CD4-positive, alpha-beta T cell treated with Interleukin-1 beta for 1 hour (primary cell): ENCODE data around the gene LMTK3.
"Not testable (repeated sequence)": the region's sequence is repeated elsewhere in the genome, so short reads cannot be mapped to it uniquely, and the experiment has no call there.

Experiments
- DNase-seq, 2 donors: peaks; one replicate each; pipeline ENCODE4 v3.0.0-alpha.2; 2020 to 2022

LMTK3 gene

GRCh38 chr19:48540110-48540509 lies 28.5 kb upstream of the LMTK3 start:
- DNase-seq: no peak

- DNase-seq: no peak
These were observed 28.0 kb upstream of the LMTK3 start for GRCh38 chr19:48539503-48540096.

DNA sequence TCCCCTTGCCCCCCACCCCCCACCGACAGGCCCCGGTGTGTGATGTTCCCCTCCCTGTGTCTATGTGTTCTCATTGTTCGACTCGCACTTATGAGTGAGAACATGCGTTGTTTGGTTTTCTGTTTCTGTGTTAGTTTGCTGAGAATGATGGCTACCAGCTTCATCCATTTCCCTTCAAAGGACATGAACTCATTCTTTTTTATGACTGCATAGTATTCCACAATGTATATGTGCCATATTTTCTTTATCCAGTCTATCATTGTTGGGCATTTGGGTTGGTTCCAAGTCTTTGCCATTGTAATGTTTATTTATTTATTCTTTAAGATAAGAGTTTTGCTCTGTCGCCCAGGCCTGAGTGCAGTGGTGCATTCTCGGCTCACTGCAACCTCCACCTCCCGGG lies 26.4 kb upstream of the LMTK3 start:
- DNase-seq: not testable (repeated sequence)

GRCh38 chr19:48537541-48537940 lies 25.9 kb upstream of the LMTK3 start:
- no peak for DNase-seq

GRCh38 chr19:48533770-48534169 lies 22.1 kb upstream of the LMTK3 start:
- DNase-seq: no peak

GRCh38 chr19:48530770-48531169 lies 19.1 kb upstream of the LMTK3 start:
- no peak for DNase-seq

DNA sequence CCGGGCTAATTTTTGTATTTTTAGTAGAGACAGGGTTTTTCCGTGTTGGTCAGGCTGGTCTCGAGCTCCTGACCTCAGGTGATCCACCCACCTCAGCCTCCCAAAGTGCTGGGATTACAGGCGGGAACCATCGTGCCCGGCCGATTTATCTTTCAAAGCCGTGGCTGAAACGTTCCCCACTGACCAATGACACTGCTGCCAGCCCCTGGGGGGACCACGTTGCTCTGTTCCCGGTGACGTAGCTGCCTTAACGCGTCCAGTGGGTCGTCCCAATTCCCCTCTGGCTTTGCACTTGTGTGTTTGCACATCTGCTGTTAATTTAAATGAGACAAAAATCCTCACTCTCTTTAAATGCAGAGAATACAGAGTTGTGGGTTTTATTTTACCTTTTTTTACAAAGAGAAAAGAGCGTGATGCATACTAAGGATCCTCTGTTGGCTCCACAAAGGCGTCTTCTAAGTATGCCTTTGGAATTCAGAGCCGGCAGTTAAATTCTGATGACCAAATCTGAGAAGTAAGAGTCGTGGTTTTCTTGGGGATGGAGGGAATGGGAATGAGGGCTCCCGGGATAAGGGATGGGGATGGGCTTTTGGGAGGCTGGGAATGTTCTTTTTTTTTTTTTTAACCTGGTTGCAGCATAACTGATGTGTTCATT lies 18.6 kb upstream of the LMTK3 start:
- DNase-seq: no peak

- DNase-seq: no peak
These were observed 17.5 kb upstream of the LMTK3 start for GRCh38 chr19:48529156-48529555.

- no peak for DNase-seq
These were observed 13.1 kb upstream of the LMTK3 start for GRCh38 chr19:48524732-48525131.

- no peak for DNase-seq
These were observed 12.6 kb upstream of the LMTK3 start for GRCh38 chr19:48524221-48524620.

- DNase-seq: no peak
These were observed 8.5 kb upstream of the LMTK3 start for GRCh38 chr19:48520134-48520533.

DNA sequence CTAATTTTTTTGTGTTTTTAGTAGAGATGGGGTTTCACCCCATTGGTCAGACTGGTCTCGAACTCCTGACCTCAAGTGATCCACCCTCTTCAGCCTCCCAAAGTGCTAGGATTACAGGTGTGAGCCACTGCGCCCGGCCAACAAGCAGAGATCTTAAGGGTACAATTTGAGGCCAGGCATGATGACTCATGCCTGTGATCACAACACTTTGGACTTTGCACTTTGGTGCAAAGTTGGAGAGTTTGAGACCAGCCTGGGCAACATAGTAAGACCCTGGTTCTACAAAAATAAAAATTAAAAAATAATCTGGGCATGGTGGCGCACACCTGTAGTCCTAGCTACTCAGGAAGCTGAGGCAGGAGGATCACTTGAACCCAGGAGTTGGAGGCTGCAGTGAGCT lies 7.8 kb upstream of the LMTK3 start:
- DNase-seq: not testable (repeated sequence)

GRCh38 chr19:48518207-48518606 lies 6.6 kb upstream of the LMTK3 start:
- DNase-seq: no peak

DNA sequence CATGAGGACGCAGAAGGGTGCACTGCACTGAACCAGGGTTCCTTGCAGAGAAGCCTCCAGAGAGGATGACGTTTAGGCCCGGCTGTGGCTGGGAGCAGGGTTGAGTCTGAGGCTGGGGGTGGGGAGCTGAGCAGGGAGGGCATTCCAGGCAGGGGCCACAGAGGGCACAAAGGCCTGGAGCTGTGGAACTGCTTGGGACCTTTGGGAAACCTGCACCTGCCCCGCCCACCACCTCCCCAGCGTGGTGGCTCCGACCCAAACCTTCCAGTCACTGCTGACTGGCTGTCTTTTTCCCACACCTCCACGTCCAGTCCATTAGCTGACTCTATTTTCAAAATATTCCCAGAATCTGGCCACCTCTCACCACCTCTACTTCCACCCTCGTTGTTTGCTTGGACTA lies 4.9 kb upstream of the LMTK3 start:
- no peak for DNase-seq

DNA sequence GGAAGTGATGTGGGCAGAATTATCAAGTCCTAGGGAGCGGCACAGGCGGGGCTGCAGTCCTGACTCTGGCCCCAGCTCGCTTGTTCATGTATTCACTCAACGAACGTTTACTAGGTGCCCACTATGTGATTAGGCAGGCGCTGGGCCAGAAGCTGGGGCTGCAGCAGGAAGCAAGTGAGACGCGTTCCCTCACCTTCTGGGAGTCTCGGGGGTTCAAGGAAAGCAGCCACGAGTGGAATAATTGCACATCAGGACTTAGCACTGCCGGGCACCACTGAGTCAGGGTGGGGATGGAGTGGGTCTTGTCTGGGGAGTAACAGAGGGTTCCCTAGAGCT lies 2.5 kb upstream of the LMTK3 start:
- DNase-seq: no peak

GRCh38 chr19:48513289-48514122 lies 1.9 kb upstream of the LMTK3 start:
- DNase-seq: peak; percentile 76 to 81

DNA sequence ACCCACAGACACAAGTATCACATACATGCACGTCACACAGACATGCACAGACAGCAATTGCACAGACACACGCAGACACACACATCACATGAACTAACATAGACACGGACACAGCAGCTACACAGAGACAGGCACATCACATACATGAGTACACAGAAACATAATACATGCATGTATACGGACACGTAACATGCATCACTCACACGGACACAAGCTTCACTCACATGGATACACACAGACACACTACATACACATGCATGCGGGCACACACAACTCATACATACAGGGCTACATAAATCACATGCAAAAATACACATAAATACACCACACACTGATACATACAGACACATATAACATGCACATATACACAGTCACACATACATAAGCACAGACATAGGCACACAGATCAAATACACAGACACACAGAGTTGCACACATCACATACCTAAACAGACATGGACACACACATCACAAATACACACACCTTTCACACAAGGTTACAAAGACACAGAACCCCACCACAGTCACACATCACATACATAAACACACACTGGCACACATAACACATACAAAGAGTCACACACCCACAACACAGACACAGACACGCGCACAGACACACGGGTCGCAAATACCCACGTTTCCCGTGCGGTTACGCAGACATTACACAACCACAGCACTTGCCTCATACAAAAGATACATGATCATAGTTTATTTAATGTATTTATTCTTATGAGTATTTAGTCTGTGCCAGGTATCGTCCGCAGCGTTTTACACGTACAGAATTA lies 1.1 kb upstream of the LMTK3 start:
- peak in 1 of 2 donors; percentile 38 for DNase-seq

- peak in 1 of 2 donors; percentile 30 for DNase-seq
These were observed 309 bp downstream of the LMTK3 start for GRCh38 chr19:48511321-48511731.

- peak; percentile 69 to 78 for DNase-seq
These were observed 990 bp downstream of the LMTK3 start for GRCh38 chr19:48510421-48511268.

- DNase-seq: no peak
These were observed 2.0 kb downstream of the LMTK3 start for GRCh38 chr19:48509467-48510194.

DNA sequence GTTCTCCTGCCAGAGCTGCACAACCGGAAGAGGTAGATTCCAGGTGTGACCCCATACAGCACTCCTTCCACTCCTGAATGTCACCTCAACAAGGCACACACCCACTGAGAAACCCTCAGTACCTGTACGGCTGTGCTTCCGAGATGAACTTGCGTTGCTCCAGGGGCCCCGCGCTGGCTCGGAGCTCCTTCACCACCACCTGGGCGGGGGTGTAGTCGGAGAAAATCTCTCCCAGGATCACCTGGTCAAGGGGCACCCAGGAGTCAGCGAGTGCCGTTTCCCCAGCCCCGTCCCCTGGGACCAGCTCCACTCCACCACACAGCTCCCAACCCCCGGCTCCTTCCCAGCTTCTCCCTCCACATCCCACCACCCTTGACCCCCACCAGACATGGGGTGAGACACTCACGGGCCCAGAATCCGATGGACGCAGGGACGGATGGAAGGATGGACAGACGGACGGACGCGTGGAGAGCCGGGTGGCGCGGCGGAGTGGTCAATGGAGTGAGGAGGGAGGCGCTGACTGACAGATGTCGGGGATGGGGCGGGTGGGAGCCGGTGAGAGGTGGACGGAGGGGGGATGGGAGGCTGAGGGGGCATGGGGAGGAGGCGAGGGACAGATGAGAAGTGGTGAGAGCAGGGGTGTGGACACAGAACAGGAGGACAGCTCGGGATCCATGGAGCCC lies 2.8 kb downstream of the LMTK3 start:
- DNase-seq: no peak
